ENCODE results near the gene FOXL3.

DNA sequence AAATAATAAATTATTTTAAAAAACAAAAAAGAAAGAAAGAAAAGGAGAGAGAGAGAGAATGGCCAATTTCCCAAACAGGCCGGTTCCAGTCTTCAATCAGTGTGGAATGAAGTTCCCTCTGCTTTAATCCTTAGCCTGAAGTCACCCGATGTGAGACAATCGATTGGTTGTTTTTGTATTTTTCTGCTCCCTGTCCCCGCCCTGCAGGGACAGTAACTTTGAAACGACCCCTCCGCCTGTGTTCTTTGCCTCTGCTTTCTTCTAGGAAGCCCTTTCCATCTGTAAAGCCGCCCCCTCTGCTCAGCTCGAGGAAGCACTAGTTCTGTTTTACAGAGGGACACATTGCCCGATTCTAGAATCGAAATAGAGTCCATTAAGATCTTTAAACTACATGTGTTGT lies 33.4 kb downstream of the FOXL3 start:
- TF ChIP-seq CEBPB (IDR thresholded peaks at IDR 0.05) (no peak), POLR2A (IDR thresholded peaks at IDR 0.05; ENCODE audit: low read length) (no peak), SMC3 (IDR thresholded peaks at IDR 0.05) (no peak)
- TF ChIP-seq, protein P1, sequence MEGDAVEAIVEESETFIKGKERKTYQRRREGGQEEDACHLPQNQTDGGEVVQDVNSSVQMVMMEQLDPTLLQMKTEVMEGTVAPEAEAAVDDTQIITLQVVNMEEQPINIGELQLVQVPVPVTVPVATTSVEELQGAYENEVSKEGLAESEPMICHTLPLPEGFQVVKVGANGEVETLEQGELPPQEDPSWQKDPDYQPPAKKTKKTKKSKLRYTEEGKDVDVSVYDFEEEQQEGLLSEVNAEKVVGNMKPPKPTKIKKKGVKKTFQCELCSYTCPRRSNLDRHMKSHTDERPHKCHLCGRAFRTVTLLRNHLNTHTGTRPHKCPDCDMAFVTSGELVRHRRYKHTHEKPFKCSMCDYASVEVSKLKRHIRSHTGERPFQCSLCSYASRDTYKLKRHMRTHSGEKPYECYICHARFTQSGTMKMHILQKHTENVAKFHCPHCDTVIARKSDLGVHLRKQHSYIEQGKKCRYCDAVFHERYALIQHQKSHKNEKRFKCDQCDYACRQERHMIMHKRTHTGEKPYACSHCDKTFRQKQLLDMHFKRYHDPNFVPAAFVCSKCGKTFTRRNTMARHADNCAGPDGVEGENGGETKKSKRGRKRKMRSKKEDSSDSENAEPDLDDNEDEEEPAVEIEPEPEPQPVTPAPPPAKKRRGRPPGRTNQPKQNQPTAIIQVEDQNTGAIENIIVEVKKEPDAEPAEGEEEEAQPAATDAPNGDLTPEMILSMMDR (IDR thresholded peaks at IDR 0.05), result no peak

Measured in A549 (cell line).